ENCODE data around the gene BTBD2.

- TF ChIP-seq FOXK2 (IDR thresholded peaks at IDR 0.05) (no peak), ELF4 (IDR thresholded peaks at IDR 0.05) (no peak), TARDBP (IDR thresholded peaks at IDR 0.05) (no peak), BHLHE40 (IDR thresholded peaks at IDR 0.05; ENCODE audit: borderline replicate concordance) (no peak), ARNT (IDR thresholded peaks at IDR 0.05) (no peak)
These were observed 46.2 kb upstream of the BTBD2 start for GRCh38 chr19:2061495-2062388.

Measured in HEK293T (cell line).